ENCODE measurements around the gene RIOX2.
A peak's percentile ranks its signal among the peaks of the same experiment; 100 is the strongest.
"Not testable (repeated sequence)": the region's sequence is repeated elsewhere in the genome, so short reads cannot be mapped to it uniquely, and the experiment has no call there.

Gene RIOX2

DNA sequence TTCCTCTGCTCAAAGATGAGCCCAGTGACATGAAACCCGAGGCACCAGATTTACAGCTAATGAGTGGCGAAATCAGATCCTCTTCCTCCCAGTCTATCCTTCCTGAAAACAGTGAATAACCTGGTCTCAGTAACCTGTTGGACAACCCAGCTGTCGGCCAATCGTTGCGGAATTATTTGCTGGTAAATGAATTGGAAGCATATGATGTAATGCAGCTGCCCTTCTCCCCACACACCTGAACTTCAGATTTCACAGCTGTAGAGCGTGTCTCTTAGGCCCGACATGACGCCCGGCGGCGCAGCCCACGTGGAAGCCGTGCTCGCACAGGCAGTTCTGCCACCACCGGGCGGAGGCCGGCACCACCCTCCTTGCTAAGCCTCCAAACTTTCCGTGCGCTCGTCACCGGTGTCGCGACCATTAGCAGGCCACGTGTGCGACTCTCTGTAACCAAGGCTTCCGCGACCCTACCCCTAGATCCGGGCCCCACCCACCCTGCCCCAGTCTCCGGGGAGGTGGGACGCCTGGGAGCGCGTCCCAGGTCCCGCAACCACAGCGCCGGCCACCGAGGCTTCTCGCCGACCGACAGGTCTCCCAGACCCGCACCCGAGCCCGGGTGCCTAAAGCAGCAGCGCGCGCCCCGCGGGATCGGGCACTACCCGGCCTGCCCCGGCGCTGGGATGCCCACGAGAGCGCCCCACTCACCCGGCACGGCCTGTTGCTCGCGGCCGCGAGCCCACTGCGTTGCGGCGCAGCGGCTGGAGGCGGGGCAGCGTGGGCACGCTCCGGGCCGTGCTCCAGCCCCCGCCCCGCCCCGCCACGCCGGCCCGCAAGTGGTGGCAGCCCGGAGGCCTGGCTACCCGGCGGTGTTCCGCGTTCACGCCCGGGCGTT, at the start of gene RIOX2:
TSS of gene RIOX2 (minus strand) at position 753 of the 889 bp plus-strand sequence. CDS start 4,838 bp downstream, outside the sequence.
- Mint-ChIP-seq H3K4me1 (ENCODE audit: low read depth) (peaks cover 67% of the 10 kb centered on the region), H3K27me3 (no peaks in the 10 kb centered on the region), H3K36me3 (ENCODE audit: low read depth) (peaks cover 29% of the 10 kb centered on the region), H3K4me3 (peak within 1 kb of the TSS; percentile 99), H3K27ac (peak within 1 kb of the TSS; percentile 100), H3K9me3 (no peaks in the 10 kb centered on the region)

DNA sequence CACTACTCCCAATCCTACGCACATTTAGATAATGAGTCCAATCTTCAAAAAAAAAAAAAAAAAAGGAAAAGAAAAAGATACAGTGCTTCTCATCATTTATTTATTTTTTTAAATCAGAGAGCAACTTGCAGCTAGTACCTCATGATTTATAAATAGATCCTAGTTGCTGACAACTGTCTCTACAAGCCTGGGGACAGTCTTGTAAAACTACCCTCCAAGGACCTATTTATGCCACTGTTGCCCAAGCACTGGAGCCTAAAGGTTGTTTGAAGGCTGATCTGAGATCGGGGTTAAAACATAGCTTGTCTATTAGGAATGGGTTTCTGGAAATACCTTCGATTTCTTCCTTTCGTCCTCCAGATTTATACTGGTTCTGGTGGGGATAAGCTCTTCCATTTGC, 48.2 kb upstream of the RIOX2 start:
- Mint-ChIP-seq H3K27me3 (peaks cover 5% of the 10 kb centered on the region), H3K36me3 (ENCODE audit: low read depth) (no peaks in the 10 kb centered on the region), H3K4me3 (no peak overlapping the region), H3K9me3 (no peaks in the 10 kb centered on the region), H3K4me1 (ENCODE audit: low read depth) (peaks cover 5% of the 10 kb centered on the region), H3K27ac (no peak overlapping the region)

DNA sequence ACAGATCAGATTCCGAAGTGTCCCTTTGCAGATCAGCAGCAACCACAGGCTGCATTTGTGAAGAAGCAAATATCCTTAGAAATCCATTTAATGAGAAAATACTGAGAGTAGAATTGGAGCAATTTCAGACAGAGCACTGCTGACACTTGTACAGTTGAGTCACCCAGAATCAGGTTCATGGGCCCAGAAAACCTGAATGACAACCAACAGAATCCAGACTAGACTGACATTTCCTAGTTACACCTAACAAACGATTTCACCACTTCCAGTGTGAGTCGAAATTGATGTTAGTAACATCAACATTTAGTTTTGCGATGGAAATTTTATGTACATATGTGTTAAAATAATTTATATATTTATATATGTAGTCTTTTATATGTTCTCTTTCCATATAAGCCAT, 46.1 kb upstream of the RIOX2 start:
- Mint-ChIP-seq H3K4me3 (no peak overlapping the region), H3K9me3 (no peaks in the 10 kb centered on the region), H3K27ac (no peak overlapping the region), H3K4me1 (ENCODE audit: low read depth) (peaks cover 4% of the 10 kb centered on the region), H3K36me3 (ENCODE audit: low read depth) (no peaks in the 10 kb centered on the region), H3K27me3 (peaks cover 5% of the 10 kb centered on the region)

DNA sequence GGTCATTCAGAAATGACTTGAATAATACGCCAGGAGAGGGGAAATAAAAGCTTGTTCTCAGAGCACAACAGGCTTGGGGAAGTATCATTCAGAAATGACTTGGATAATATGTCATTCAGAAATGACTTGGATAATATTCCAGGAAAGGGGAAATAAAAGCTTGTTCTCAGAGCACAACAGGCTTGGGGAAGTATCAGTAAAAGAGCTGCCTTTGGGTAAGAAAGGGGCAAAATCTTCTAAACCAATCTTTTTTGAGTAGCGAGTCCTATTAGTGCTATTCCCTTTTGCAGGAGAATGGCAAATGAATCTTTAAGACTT, 42.0 kb upstream of the RIOX2 start:
- no peaks in the 10 kb centered on the region for H3K9me3 Mint-ChIP-seq
- H3K27ac Mint-ChIP-seq, result no peak overlapping the region
- no peaks in the 10 kb centered on the region for H3K36me3 Mint-ChIP-seq (ENCODE audit: low read depth)
- peaks cover 6% of the 10 kb centered on the region for H3K27me3 Mint-ChIP-seq
- no peaks in the 10 kb centered on the region for H3K4me1 Mint-ChIP-seq (ENCODE audit: low read depth)
- H3K4me3 Mint-ChIP-seq, result no peak overlapping the region

DNA sequence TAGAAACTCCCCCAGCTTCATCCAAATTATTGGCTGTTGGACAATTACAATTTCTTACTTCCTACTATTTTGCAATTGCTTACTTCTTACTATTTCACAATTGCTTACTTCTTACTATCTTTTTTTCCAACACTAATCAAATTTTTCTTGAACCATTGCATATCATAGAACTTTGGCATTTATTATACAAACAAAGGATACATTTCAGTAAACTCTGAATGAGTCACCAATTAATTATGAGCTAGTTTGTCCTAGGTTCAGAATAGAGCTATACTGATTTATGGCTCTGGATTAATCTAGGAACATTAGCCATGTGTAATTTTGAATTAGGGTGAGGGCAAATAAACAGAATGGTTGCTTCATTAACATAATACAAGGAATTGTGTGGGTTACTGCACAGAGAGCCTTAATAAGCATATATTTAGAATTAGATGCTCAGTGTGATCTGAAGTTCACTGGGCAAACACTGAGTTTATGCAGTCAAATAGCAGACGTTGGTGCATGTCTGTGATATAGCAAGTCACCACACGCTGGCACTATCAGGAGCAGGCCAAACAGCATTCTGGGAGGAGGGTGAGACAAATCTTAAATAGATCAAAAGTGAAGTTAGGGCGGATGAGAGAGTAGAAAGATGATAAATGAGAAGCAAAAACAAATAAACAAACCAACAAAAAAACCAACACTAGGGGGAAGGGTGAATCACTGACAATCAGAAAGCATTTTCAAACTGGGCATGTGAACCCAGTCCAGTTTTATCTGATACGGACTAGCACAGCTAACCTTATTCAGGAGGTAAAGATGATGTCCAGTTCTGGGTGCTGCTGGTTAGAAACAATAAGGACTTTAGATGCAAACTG, 41.4 kb upstream of the RIOX2 start:
- no peaks in the 10 kb centered on the region for H3K9me3 Mint-ChIP-seq
- H3K36me3 Mint-ChIP-seq (ENCODE audit: low read depth), result no peaks in the 10 kb centered on the region
- no peaks in the 10 kb centered on the region for H3K4me1 Mint-ChIP-seq (ENCODE audit: low read depth)
- no peak overlapping the region for H3K4me3 Mint-ChIP-seq
- no peak overlapping the region for H3K27ac Mint-ChIP-seq
- H3K27me3 Mint-ChIP-seq, result peaks cover 6% of the 10 kb centered on the region

DNA sequence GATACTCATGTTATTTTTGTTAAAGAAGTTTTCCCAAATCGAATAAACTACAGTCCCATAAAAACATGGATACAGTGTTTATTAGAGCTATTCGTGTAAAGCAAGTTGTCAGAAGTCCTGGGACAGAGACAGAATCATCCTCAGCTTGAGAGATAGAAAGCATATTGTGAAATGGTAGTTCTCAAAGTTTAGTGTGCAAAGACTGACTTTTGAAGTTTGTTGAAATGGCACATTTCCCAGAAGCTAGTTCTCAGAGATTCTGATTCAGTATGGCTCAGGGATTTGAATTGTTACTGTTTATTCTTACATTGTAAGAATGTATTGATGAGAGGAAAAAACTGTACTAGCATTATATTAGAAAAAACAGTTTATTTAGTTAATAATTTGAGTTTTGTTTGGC, 40.7 kb upstream of the RIOX2 start:
- Mint-ChIP-seq H3K27ac (no peak overlapping the region), H3K27me3 (peaks cover 6% of the 10 kb centered on the region), H3K9me3 (no peaks in the 10 kb centered on the region), H3K4me1 (ENCODE audit: low read depth) (no peaks in the 10 kb centered on the region), H3K4me3 (no peak overlapping the region), H3K36me3 (ENCODE audit: low read depth) (no peaks in the 10 kb centered on the region)

DNA sequence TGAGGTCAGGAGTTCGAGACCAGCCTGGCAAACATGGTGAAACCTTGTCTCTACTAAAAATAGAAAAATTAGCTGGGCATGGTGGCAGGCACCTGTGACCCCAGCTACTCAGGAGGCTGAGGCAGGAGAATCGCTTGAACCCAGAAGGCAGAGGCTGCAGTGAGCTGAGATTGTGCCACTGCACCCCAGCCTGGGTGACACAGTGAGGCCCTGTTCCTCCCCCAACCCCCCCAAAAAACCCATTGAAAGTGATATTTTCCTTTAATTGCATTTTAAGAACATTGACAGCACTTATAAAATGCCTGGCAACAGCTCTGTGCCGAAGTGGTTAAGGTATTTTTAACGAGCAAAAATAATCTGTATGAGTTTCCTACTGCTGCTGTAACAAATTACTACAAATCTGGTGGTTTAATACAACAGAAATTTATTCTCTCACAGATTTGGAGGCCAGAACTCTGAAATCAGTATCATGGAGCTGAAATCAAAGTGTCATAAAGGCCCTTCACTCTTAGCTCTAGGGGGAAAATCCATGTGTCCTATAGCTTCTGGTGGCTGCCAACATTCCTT, 38.7 kb upstream of the RIOX2 start:
- H3K4me1 Mint-ChIP-seq (ENCODE audit: low read depth); H3K36me3 Mint-ChIP-seq (ENCODE audit: low read depth); H3K4me3 Mint-ChIP-seq; H3K27ac Mint-ChIP-seq; H3K9me3 Mint-ChIP-seq: not testable (repeated sequence)
- peaks cover 14% of the 10 kb centered on the region for H3K27me3 Mint-ChIP-seq

DNA sequence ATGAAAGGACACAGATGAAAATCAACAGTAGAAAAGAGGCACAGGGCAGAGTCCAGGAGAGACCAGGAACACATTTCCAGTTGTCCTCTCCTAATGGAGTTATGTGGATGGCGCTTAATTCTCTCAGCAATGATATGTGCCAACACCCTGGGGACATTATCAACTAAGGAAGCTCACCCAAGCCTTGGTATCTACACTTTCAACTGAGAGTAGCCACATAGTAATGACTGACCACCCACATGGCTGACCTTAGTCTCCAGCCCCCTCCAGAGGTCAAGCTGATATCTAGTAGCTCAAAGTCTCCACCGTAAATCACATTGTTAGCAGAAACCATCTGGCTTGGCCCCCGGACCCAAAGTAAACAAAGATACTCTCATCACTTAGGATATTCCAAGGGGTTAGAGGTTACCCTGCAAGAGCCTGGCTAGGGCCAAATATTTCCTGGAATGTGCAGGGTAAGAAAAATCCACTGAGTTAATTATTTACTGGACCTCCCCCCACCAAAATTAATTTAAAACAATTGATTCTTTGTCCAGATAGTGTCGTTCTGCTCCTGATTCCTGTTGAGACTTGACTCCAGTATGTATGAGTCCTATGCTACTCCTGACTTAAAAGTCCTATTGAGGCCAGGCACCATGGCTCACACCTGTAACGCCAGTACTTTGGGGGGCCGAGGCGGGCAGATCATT, 38.1 kb upstream of the RIOX2 start:
- no peaks in the 10 kb centered on the region for H3K9me3 Mint-ChIP-seq
- H3K4me1 Mint-ChIP-seq (ENCODE audit: low read depth), result no peaks in the 10 kb centered on the region
- H3K4me3 Mint-ChIP-seq, result no peak overlapping the region
- no peak overlapping the region for H3K27ac Mint-ChIP-seq
- H3K27me3 Mint-ChIP-seq, result peaks cover 14% of the 10 kb centered on the region
- H3K36me3 Mint-ChIP-seq (ENCODE audit: low read depth), result no peaks in the 10 kb centered on the region

DNA sequence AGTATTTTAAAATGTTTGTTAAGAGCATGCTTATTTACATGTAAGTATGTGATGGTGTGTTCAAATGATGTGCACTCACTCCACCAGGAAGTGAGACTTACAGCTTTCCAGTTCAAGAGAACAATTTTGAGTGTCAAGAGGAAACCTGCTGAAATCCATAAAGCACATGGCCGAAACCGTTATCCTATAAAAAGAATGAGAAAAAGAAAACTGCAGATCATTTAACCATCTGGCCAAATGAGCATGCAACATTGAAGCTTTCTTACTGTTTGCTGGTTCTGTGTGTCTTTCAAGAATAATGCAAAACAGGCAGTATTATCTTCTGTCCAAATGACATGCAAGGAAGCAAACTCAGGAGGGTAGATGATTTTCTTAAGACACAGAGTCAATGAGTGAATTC, 36.6 kb upstream of the RIOX2 start:
- no peak overlapping the region for H3K4me3 Mint-ChIP-seq
- H3K27me3 Mint-ChIP-seq, result peaks cover 14% of the 10 kb centered on the region
- H3K27ac Mint-ChIP-seq, result no peak overlapping the region
- H3K9me3 Mint-ChIP-seq, result no peaks in the 10 kb centered on the region
- H3K36me3 Mint-ChIP-seq (ENCODE audit: low read depth), result no peaks in the 10 kb centered on the region
- H3K4me1 Mint-ChIP-seq (ENCODE audit: low read depth), result peaks cover 4% of the 10 kb centered on the region

DNA sequence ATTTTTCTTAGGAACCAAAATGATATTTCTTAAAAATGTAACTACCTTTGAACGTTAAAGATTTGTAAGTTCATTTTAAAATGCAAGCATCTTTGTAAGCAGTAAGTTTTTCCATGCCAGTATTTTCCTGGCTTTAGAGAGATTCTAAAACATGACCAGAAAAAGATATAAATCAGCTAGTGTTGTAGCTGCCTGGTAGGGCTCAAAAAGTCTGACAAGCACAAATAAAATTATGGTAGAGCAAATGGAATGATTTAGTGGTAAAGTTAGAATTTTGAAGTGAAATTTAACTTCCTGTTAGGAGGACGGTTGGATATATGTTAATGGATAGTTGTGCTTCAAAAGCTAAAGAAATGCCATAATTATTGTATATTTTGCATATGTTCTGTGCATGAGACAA, 33.2 kb upstream of the RIOX2 start:
- Mint-ChIP-seq H3K4me3 (no peak overlapping the region), H3K4me1 (ENCODE audit: low read depth) (peaks cover 10% of the 10 kb centered on the region), H3K9me3 (no peaks in the 10 kb centered on the region), H3K27ac (no peak overlapping the region), H3K27me3 (peaks cover 8% of the 10 kb centered on the region), H3K36me3 (ENCODE audit: low read depth) (no peaks in the 10 kb centered on the region)

DNA sequence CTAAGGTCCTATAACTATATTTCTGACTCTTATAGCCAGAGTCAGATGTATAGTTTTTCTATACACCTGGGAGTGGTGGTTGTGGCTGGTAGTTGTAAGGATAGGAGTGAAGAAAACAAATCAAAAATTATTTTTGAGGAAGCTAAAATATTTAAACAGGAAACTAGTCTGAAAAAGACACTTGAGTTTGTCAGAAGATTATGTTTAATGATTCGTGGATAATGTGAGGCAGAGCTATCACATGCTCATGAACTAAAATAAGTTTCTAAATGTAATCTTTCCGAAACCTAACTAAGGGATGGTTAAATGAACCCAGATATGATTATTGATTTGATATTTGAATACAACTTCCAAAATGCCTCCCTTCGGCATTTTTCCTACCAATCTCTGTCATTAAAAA, 32.5 kb upstream of the RIOX2 start:
- Mint-ChIP-seq H3K27me3 (peaks cover 9% of the 10 kb centered on the region), H3K4me1 (ENCODE audit: low read depth) (peaks cover 10% of the 10 kb centered on the region), H3K4me3 (no peak overlapping the region), H3K27ac (no peak overlapping the region), H3K9me3 (no peaks in the 10 kb centered on the region), H3K36me3 (ENCODE audit: low read depth) (no peaks in the 10 kb centered on the region)

DNA sequence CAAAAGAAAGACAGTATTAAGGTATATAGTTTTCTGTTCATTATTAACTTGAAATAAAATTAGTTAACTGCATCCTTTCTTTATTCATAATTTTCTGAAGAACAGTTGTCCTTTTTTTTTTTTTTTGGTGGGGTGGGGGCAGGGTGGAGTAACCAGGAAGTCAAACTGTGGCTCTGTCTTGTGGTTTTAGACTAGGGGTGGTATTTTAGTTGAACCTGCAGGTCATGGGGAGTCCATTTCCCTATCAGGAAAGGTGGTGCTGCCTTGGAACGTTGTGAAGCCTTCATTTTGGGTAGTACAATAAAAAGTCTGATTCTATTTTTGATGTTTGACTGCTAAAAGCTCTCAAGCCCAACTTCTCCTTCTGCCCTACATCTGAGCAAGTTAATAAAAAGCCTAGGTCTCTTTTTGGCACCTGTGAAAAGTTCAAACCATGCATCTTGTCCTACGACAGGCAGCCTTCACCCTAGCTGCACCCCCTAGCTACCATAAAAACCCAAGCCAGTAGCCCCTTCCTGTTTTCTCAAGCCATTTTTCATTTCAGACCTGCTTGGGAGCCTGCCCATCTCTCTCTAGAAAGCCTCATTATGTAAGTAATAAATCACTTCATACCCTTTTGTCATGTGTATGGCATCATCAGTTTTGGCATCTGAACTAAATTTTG, 31.2 kb upstream of the RIOX2 start:
- H3K36me3 Mint-ChIP-seq (ENCODE audit: low read depth), result no peaks in the 10 kb centered on the region
- no peaks in the 10 kb centered on the region for H3K9me3 Mint-ChIP-seq
- peak overlapping the region; percentile 5 for H3K27ac Mint-ChIP-seq
- H3K4me1 Mint-ChIP-seq (ENCODE audit: low read depth), result peaks cover 10% of the 10 kb centered on the region
- no peak overlapping the region for H3K4me3 Mint-ChIP-seq
- peaks cover 11% of the 10 kb centered on the region for H3K27me3 Mint-ChIP-seq

DNA sequence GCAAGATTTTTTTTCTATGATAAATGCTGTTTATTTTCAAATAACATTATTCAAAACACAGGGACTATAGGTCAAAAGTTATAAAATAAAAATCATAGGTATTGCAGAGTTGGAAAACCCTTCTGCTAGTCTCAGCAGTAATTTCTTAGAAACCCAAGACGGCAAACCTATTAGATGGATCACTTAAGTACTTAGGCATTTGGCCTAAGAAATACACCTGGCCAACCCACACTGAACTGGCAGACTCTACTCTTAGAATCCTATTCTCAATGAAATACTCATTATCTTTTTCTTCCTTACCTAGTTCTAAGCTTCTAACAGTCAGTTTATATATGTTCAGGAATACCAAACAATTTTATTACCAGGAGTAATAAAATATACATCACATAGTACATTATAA, 30.5 kb upstream of the RIOX2 start:
- Mint-ChIP-seq H3K9me3 (no peaks in the 10 kb centered on the region), H3K36me3 (ENCODE audit: low read depth) (no peaks in the 10 kb centered on the region), H3K27ac (no peak overlapping the region), H3K27me3 (peaks cover 11% of the 10 kb centered on the region), H3K4me3 (no peak overlapping the region), H3K4me1 (ENCODE audit: low read depth) (peaks cover 10% of the 10 kb centered on the region)

DNA sequence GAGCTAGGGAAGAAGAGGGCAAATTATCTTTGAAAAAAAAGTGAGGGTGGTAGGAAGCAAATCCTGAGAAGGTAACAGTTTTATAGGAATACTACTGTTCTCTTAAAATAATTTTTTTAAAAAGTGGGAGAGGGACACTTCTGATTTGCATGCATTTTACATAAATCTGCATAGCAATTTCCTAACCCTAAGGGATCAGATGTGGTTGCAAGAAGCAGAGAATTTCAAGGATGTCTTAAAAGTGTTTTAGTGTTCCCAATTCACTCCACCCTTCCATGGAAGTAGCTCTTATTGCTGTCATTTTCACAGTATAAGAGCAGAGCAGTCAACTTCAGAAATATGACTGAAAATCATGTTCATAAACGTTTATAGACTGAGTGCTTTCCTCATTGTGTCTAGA, 27.8 kb upstream of the RIOX2 start:
- H3K27ac Mint-ChIP-seq, result no peak overlapping the region
- peaks cover 3% of the 10 kb centered on the region for H3K27me3 Mint-ChIP-seq
- peaks cover 10% of the 10 kb centered on the region for H3K4me1 Mint-ChIP-seq (ENCODE audit: low read depth)
- H3K36me3 Mint-ChIP-seq (ENCODE audit: low read depth), result no peaks in the 10 kb centered on the region
- no peak overlapping the region for H3K4me3 Mint-ChIP-seq
- no peaks in the 10 kb centered on the region for H3K9me3 Mint-ChIP-seq
